ENCODE results near the gene ARFGAP1. TPM values are rescaled to one million over a fixed set of nuclear protein-coding genes. Genes with fewer than 3 reads are reported as not detected.

The ARFGAP1 gene
- total and polyA plus RNA-seq, 10 of the 15 experiments (the other 5 are each of a cell fraction or from before 2014, with no cell fraction given), result 0.45 to 79.9 (median 30.8) TPM

- TF ChIP-seq PRDM15 (CRISPR knock-in tag; IDR thresholded peaks at IDR 0.05) (no peak), TAF1 (IDR thresholded peaks at IDR 0.05; ENCODE audit: borderline replicate concordance, low read depth, low read length) (no peak), EP300 (IDR thresholded peaks at IDR 0.05; ENCODE audit: borderline replicate concordance in 1 of 2, control insufficient read depth in 1 of 2, low read depth in 2 of 2, low read length in 2 of 2) (no peak), CBX3 (IDR thresholded peaks at IDR 0.05; ENCODE audit: borderline replicate concordance, low read depth) (no peak), KAT2A (conservative IDR thresholded peaks at IDR 0.05; ENCODE audit: control insufficient read depth, low read depth, low read length) (no peak)
- TF ChIP-seq, protein P1, sequence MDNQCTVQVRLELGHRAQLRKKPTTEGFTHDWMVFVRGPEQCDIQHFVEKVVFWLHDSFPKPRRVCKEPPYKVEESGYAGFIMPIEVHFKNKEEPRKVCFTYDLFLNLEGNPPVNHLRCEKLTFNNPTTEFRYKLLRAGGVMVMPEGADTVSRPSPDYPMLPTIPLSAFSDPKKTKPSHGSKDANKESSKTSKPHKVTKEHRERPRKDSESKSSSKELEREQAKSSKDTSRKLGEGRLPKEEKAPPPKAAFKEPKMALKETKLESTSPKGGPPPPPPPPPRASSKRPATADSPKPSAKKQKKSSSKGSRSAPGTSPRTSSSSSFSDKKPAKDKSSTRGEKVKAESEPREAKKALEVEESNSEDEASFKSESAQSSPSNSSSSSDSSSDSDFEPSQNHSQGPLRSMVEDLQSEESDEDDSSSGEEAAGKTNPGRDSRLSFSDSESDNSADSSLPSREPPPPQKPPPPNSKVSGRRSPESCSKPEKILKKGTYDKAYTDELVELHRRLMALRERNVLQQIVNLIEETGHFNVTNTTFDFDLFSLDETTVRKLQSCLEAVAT (IDR thresholded peaks at IDR 0.05), result no peak
Measured at GRCh38 chr20:63254606-63255384, 17.8 kb upstream of the ARFGAP1 start (continued).

Measured in GM12878 (cell line).